IPS-20b (cell line): Measurements from ENCODE around the gene EEFSEC.

ENCODE experiments used
- H3K27ac ChIP-seq: one replicate; pipeline ENCODE4 v1.5.1; 2013; ENCODE audit warnings: low read length
- H3K27me3 ChIP-seq: 2 replicates; pipeline ENCODE4 v1.6.1; 2013; ENCODE audit warnings: mild to moderate bottlenecking, low read length, inconsistent platforms; ENCODE audit not compliant: insufficient read depth
- H3K36me3 ChIP-seq: 2 replicates; pipeline ENCODE4 v1.6.1; 2013; ENCODE audit warnings: low read depth, mild to moderate bottlenecking, inconsistent platforms, low read length, moderate library complexity; ENCODE audit not compliant: insufficient read depth
- H3K4me1 ChIP-seq: 2 replicates; pipeline ENCODE4 v1.6.1; 2013; ENCODE audit warnings: mild to moderate bottlenecking, control low read depth, inconsistent platforms, low read length, moderate library complexity; ENCODE audit not compliant: insufficient read depth
- H3K4me3 ChIP-seq: 2 replicates; pipeline ENCODE4 v1.5.1; 2013; ENCODE audit warnings: mild to moderate bottlenecking, low read length, inconsistent platforms
- H3K9ac ChIP-seq: 2 replicates; pipeline ENCODE4 v1.6.1; 2013; ENCODE audit warnings: low read depth, mild to moderate bottlenecking, inconsistent platforms, low read length, moderate library complexity
- H3K9me3 ChIP-seq: 2 replicates; pipeline ENCODE4 v1.6.1; 2013; ENCODE audit warnings: mild to moderate bottlenecking, low read depth, low read length, inconsistent platforms; ENCODE audit not compliant: insufficient read depth

Gene EEFSEC

GRCh38 chr3:128153156-128154041 is at the start of gene EEFSEC:
Gene EEFSEC (plus strand): TSS chr3:128153481. CDS start chr3:128153508, 27 bp downstream.
- peak within 1 kb of the TSS; percentile 63; the same call in 1 of the 2 replicates for H3K9ac ChIP-seq
- peaks cover 19% of the 10 kb centered on the region for H3K27me3 ChIP-seq
- H3K4me3 ChIP-seq, result peak within 1 kb of the TSS; percentile 69
- H3K9me3 ChIP-seq, result no peaks in the 10 kb centered on the region
- 0 out of 2 replicates have a peak, but pooled peaks cover 3% of the 10 kb centered on the region for H3K4me1 ChIP-seq
- no peak within 1 kb of the TSS for H3K27ac ChIP-seq
- H3K36me3 ChIP-seq, result no peaks in the 10 kb centered on the region; the same call in 1 of the 2 replicates

GRCh38 chr3:128107834-128108233 is 45.4 kb upstream of the EEFSEC start:
- H3K27ac ChIP-seq, result no peak overlapping the region
- no peaks in the 10 kb centered on the region for H3K27me3 ChIP-seq
- H3K4me3 ChIP-seq, result no peak overlapping the region
- H3K9ac ChIP-seq, result no peak overlapping the region
- H3K36me3 ChIP-seq, result peaks cover 87% of the 10 kb centered on the region
- H3K9me3 ChIP-seq, result no peaks in the 10 kb centered on the region
- no peaks in the 10 kb centered on the region for H3K4me1 ChIP-seq

- H3K9ac ChIP-seq, result no peak overlapping the region
- H3K27me3 ChIP-seq, result no peaks in the 10 kb centered on the region
- no peaks in the 10 kb centered on the region for H3K9me3 ChIP-seq
- no peak overlapping the region for H3K4me3 ChIP-seq
- peaks cover 87% of the 10 kb centered on the region for H3K36me3 ChIP-seq
- H3K27ac ChIP-seq, result no peak overlapping the region
- no peaks in the 10 kb centered on the region for H3K4me1 ChIP-seq
These were observed 42.1 kb upstream of the EEFSEC start for GRCh38 chr3:128111147-128111546.

- Histone ChIP-seq H3K4me3 (no peak overlapping the region), H3K27ac (no peak overlapping the region), H3K27me3 (no peaks in the 10 kb centered on the region), H3K9ac (no peak overlapping the region), H3K4me1 (no peaks in the 10 kb centered on the region), H3K9me3 (no peaks in the 10 kb centered on the region), H3K36me3 (peaks cover 87% of the 10 kb centered on the region)
These were observed 40.8 kb upstream of the EEFSEC start for GRCh38 chr3:128112357-128112968.

- Histone ChIP-seq H3K9me3 (no peaks in the 10 kb centered on the region), H3K27ac (no peak overlapping the region), H3K27me3 (no peaks in the 10 kb centered on the region), H3K4me3 (no peak overlapping the region), H3K36me3 (peaks cover 87% of the 10 kb centered on the region), H3K9ac (no peak overlapping the region), H3K4me1 (no peaks in the 10 kb centered on the region)
These were observed 39.2 kb upstream of the EEFSEC start for GRCh38 chr3:128113817-128114794.

GRCh38 chr3:128122013-128122412 is 31.3 kb upstream of the EEFSEC start:
- peak overlapping the region; percentile 90 for H3K4me3 ChIP-seq
- H3K9me3 ChIP-seq, result no peaks in the 10 kb centered on the region
- no peak overlapping the region for H3K9ac ChIP-seq
- peaks cover 4% of the 10 kb centered on the region for H3K4me1 ChIP-seq
- H3K27me3 ChIP-seq, result 0 out of 2 replicates have a peak, but pooled peaks cover 4% of the 10 kb centered on the region
- H3K36me3 ChIP-seq, result peaks cover 36% of the 10 kb centered on the region
- H3K27ac ChIP-seq, result no peak overlapping the region

GRCh38 chr3:128123156-128123537 is 30.1 kb upstream of the EEFSEC start:
- Histone ChIP-seq H3K36me3 (peaks cover 25% of the 10 kb centered on the region), H3K9ac (peak overlapping the region; percentile 98), H3K4me3 (peak overlapping the region; percentile 90), H3K27me3 (peaks cover 7% of the 10 kb centered on the region; the same call in 1 of the 2 replicates), H3K9me3 (no peaks in the 10 kb centered on the region), H3K4me1 (peaks cover 4% of the 10 kb centered on the region), H3K27ac (peak overlapping the region; percentile 92)

- Histone ChIP-seq H3K9me3 (no peaks in the 10 kb centered on the region), H3K36me3 (peaks cover 19% of the 10 kb centered on the region), H3K4me1 (peaks cover 4% of the 10 kb centered on the region), H3K9ac (peak within 1 kb of the TSS; percentile 98), H3K4me3 (peak within 1 kb of the TSS; percentile 90), H3K27me3 (peaks cover 12% of the 10 kb centered on the region; the same call in 1 of the 2 replicates), H3K27ac (peak within 1 kb of the TSS; percentile 92)
These were observed 29.5 kb upstream of the EEFSEC start, which contains the start of gene RUVBL1 for GRCh38 chr3:128123538-128124368. Gene RUVBL1 (minus strand): TSS chr3:128123812. CDS start chr3:128123724, 88 bp downstream.

- Histone ChIP-seq H3K9me3 (no peaks in the 10 kb centered on the region; the same call in 1 of the 2 replicates), H3K9ac (no peak overlapping the region), H3K4me3 (no peak overlapping the region), H3K36me3 (peaks cover under 1% of the 10 kb centered on the region; the same call in 1 of the 2 replicates), H3K27me3 (peaks cover 20% of the 10 kb centered on the region; the same call in 1 of the 2 replicates), H3K4me1 (peaks cover 4% of the 10 kb centered on the region), H3K27ac (no peak overlapping the region)
These were observed 26.0 kb upstream of the EEFSEC start for GRCh38 chr3:128127236-128127635.

GRCh38 chr3:128128251-128128650 is 25.0 kb upstream of the EEFSEC start:
- peaks cover 20% of the 10 kb centered on the region; the same call in 1 of the 2 replicates for H3K27me3 ChIP-seq
- H3K36me3 ChIP-seq, result no peaks in the 10 kb centered on the region
- H3K4me1 ChIP-seq, result no peaks in the 10 kb centered on the region
- H3K9ac ChIP-seq, result no peak overlapping the region
- H3K27ac ChIP-seq, result no peak overlapping the region
- H3K9me3 ChIP-seq, result no peaks in the 10 kb centered on the region; the same call in 1 of the 2 replicates
- H3K4me3 ChIP-seq, result no peak overlapping the region
